K562 (cell line): ENCODE results near the gene MKLN1. TPM values are rescaled to one million over a fixed set of nuclear protein-coding genes. Genes with fewer than 3 reads are reported as not detected.

Experiments
- ATAC-seq: fragments of 200-7000 bp; cut with Tn5 transposase; 3 replicates; pipeline ENCODE4 v1.9.1; 2020; ENCODE audit warnings: moderate library complexity
- BruUV-seq: library from RNA; stranded (reverse); fragments of 400-500 nt; replicated peaks from 2 replicates; lab custom pipeline; 2021; lab: Mats Ljungman, UMichigan
- CTCF ChIA-PET: fragments of 300-600 bp; formaldehyde crosslinking; extraction: SDS; loops from one replicate; lab custom pipeline; 2021; ENCODE audit warnings: low intra/inter-chr PET ratio; lab: Yijun Ruan, JAX
- POLR2A ChIA-PET: fragments of 300-600, 350-650 bp; sonication (Branson Sonifier 250); formaldehyde crosslinking; extraction: SDS; loops from one replicate; lab custom pipeline; 2021; ENCODE audit warnings: antibody characterized with exemption, inconsistent platforms; lab: Yijun Ruan, JAX
- DNase-seq, 4 experiments: peaks; one replicate each; pipeline versions ENCODE4 v3.0.0 to v3.0.0-alpha.2; 2011 to 2018; ENCODE audit warnings: low spot score in 3 of 4, mixed read lengths in 3 of 4; ENCODE audit errors: extremely low read depth in 1 of 4
- FAIRE-seq: peaks from 2 replicates; lab custom pipeline; 2011; peaks lifted over from hg19 to GRCh38; lab: Jason Lieb, UNC
- H2AFZ ChIP-seq: 2 replicates; pipeline ENCODE4 v1.6.0; 2011; ENCODE audit warnings: low read depth, low read length, control low read depth, inconsistent platforms
- H3K27ac ChIP-seq: fragments of 200-600 bp; 3 replicates; pipeline ENCODE4 v1.8.0; 2011; ENCODE audit warnings: low read depth, mild to moderate bottlenecking, control low read depth, inconsistent platforms, low read length, moderate library complexity, mixed read lengths; ENCODE audit errors: extremely low read depth
- H3K27me3 ChIP-seq, 2 experiments: fragments of 300-600 bp in 1 of 2; 2 replicates in 1 of 2; 3 replicates in 1 of 2; pipeline versions ENCODE4 v1.6.0 to v1.8.0; 2011; ENCODE audit warnings: inconsistent platforms in 2 of 2, low read length in 2 of 2, mild to moderate bottlenecking in 1 of 2, mixed read lengths in 1 of 2, moderate library complexity in 1 of 2; ENCODE audit not compliant: control insufficient read depth in 2 of 2, insufficient read depth in 2 of 2
- H3K36me3 ChIP-seq: fragments of 300-600 bp; 3 replicates; pipeline ENCODE4 v1.8.0; 2011; ENCODE audit warnings: mild to moderate bottlenecking, low read length, inconsistent platforms; ENCODE audit not compliant: control insufficient read depth, insufficient read depth
- H3K4me1 ChIP-seq, 2 experiments: fragments of 200-600 bp in 1 of 2; replicated peaks in 1 of 2; 2 replicates in 1 of 2; 3 replicates in 1 of 2; pipeline versions ENCODE4 v1.5.1 to v1.8.0; 2011; ENCODE audit warnings: inconsistent platforms in 2 of 2, low read length in 2 of 2, mild to moderate bottlenecking in 1 of 2, mixed read lengths in 1 of 2, moderate library complexity in 1 of 2; ENCODE audit not compliant: control insufficient read depth in 2 of 2, insufficient read depth in 2 of 2
- H3K4me2 ChIP-seq: 2 replicates; pipeline ENCODE4 v1.6.1; 2011; ENCODE audit warnings: low read length, control low read depth, inconsistent platforms, mixed read lengths; ENCODE audit not compliant: insufficient read depth
- H3K4me3 ChIP-seq: fragments of 200-600 bp; sonication (generic), shearing (Covaris generic); 2 replicates; pipeline ENCODE4 v1.5.1; 2016; ENCODE audit warnings: control low read depth, inconsistent platforms
- H3K79me2 ChIP-seq: fragments of 200-600 bp; 3 replicates; pipeline ENCODE4 v1.8.0; 2011; ENCODE audit warnings: low read length, inconsistent platforms; ENCODE audit not compliant: control insufficient read depth, insufficient read depth
- H3K9ac ChIP-seq, 2 experiments: 2 replicates each; pipeline versions ENCODE4 v1.6.0 to v1.6.1; 2011; ENCODE audit warnings: low read depth in 2 of 2, low read length in 2 of 2, control low read depth in 1 of 2, inconsistent platforms in 1 of 2, mild to moderate bottlenecking in 1 of 2, mixed read lengths in 1 of 2; ENCODE audit not compliant: insufficient read depth in 1 of 2
- H3K9me1 ChIP-seq: one replicate; pipeline ENCODE4 v1.6.0; 2011; ENCODE audit warnings: inconsistent platforms, mild to moderate bottlenecking, low read length, moderate library complexity; ENCODE audit not compliant: control insufficient read depth, insufficient read depth
- H3K9me3 ChIP-seq: replicated peaks from 2 replicates; pipeline ENCODE4 v1.5.1; 2011; ENCODE audit warnings: low read depth, low read length, inconsistent platforms; ENCODE audit not compliant: control insufficient read depth, insufficient read depth
- H4K20me1 ChIP-seq: replicated peaks from 2 replicates; pipeline ENCODE4 v1.6.1; 2011; ENCODE audit warnings: low read length, inconsistent platforms, mixed read lengths; ENCODE audit not compliant: control insufficient read depth, insufficient read depth
- FOXM1 ChIP-seq, 2 experiments: fragments of 450-650 bp in 1 of 2; sonication (generic) in 1 of 2; formaldehyde crosslinking in 1 of 2; IDR thresholded peaks; 2 replicates each; pipeline versions ENCODE4 v1.6.1 to v1.9.0; 2017 to 2022; ENCODE audit warnings: low read depth in 2 of 2, mild to moderate bottlenecking in 2 of 2, missing genetic modification reagents in 1 of 2, moderate library complexity in 1 of 2
- NR2F6 ChIP-seq: fragments of 450-650 bp; formaldehyde crosslinking; IDR thresholded peaks from 2 replicates; pipeline ENCODE4 v1.4.0; 2020; ENCODE audit warnings: mild to moderate bottlenecking
- RUNX1 ChIP-seq: sonication (generic); IDR thresholded peaks from 2 replicates; pipeline ENCODE4 v1.6.1; 2016; ENCODE audit warnings: antibody characterized with exemption, low read depth
- SNIP1 ChIP-seq: fragments of 450-650 bp; IDR thresholded peaks from 2 replicates; pipeline ENCODE4 v1.7.1; 2017; ENCODE audit warnings: low read depth, mild to moderate bottlenecking
- SUPT5H ChIP-seq: fragments of 450-650 bp; IDR thresholded peaks from 2 replicates; pipeline ENCODE4 v1.6.1; 2016
- ZBTB2 ChIP-seq: fragments of 450-650 bp; IDR thresholded peaks from 2 replicates; pipeline ENCODE4 v1.6.1; 2016; ENCODE audit warnings: antibody characterized with exemption
- ZNF224 ChIP-seq: sonication (generic); formaldehyde crosslinking; IDR thresholded peaks from 2 replicates; pipeline ENCODE4 v1.8.0; 2022; ENCODE audit warnings: mild to moderate bottlenecking, missing genetic modification reagents
- WGBS: fragments of 100-300 bp; shearing (Covaris generic); methylation state at CpG from one replicate; pipeline ENCODE4 v1.1.6; 2016; ENCODE audit warnings: low coverage, mixed read lengths; ENCODE audit not compliant: insufficient coverage; ENCODE audit errors: missing lambda C conversion rate; 5-methylcytosine and 5-hydroxymethylcytosine counted together
- in situ Hi-C: fragments of 300-500 bp; cut with MboI; formaldehyde crosslinking; loops from 4 replicates; pipeline ENCODE4 v1.15.0; 2018; ENCODE audit warnings: inconsistent platforms, mixed read lengths
- intact Hi-C: fragments of 100-400 bp; cut with micrococcal nuclease; formaldehyde crosslinking; loops from 2 replicates; pipeline ENCODE4 v1.14.2; 2022
- polyA plus RNA-seq, 8 experiments: library from polyadenylated mRNA; depleted of rRNA in 4 of 8; stranded (reverse) in 5 of 8; unstranded in 3 of 8; fragments of >200 nt; fragmentation: Nextera tagmentation in 2 of 8; fragmentation: Illumina TruSeq in 1 of 8; extraction: Ambion mirVana in 2 of 8; extraction: Trizol in 1 of 8; gene quantifications; 2 replicates each; pipeline versions ENCODE4 v1.2.1 to v1.2.3, GENCODE V29; 2011 to 2014; ENCODE audit warnings: inconsistent platforms in 1 of 8, missing spikeins in 1 of 8
- total RNA-seq, 7 experiments: library from RNA; depleted of rRNA in 6 of 7; stranded (reverse); fragments of >200 nt in 6 of 7; fragmentation: Illumina TruSeq in 2 of 7; extraction: Trizol in 2 of 7; gene quantifications; 2 replicates each; pipeline versions ENCODE4 v1.2.1 to v1.2.3, GENCODE V29; 2011 to 2021; ENCODE audit warnings: low replicate concordance in 1 of 7

The MKLN1 gene
- total and polyA plus RNA-seq, 9 of the 15 experiments (the other 6 are each of a cell fraction or from before 2014, with no cell fraction given) = 18.6 to 80.4 (median 56.0) TPM

- BruUV-seq = no TSS peak
- H3K4me2 ChIP-seq = no peak overlapping the region
These were observed 174.4 kb downstream of the MKLN1 start for GRCh38 chr7:131501930-131502685.

More at GRCh38 chr7:131501930-131502685, 174.4 kb downstream of the MKLN1 start:
- no peak overlapping the region for H3K9ac ChIP-seq
- no peak for DNase-seq
- TF ChIP-seq ZNF224 (CRISPR knock-in tag) (0 out of 2 replicates have a peak, but pooled peaks have one; percentile 31), FOXM1 (IDR thresholded peaks at IDR 0.05; ENCODE audit: low read depth) (no peak), FOXM1 (CRISPR knock-in tag; IDR thresholded peaks at IDR 0.05; ENCODE audit: low read depth) (no peak), ZBTB2 (no peak), SNIP1 (no peak), RUNX1 (0 out of 2 replicates have a peak, but pooled peaks have one; percentile 22), NR2F6 (CRISPR knock-in tag) (no peak), SUPT5H (0 out of 2 replicates have a peak, but pooled peaks have one; percentile 14)
- TF ChIP-seq, all 486 proteins: peak for 3
- Histone ChIP-seq H3K4me3 (no peak overlapping the region), H3K9me3 (no peaks in the 10 kb centered on the region), H3K27ac (no peak overlapping the region), H3K9me1 (no peaks in the 10 kb centered on the region), H3K79me2 (no peaks in the 10 kb centered on the region), H3K27me3 (peaks cover 12 to 27% of the 10 kb centered on the region in 2 experiments; a peak in 3 of 5 replicates), H3K36me3 (peaks cover 10% of the 10 kb centered on the region; the same call in 2 of the 3 replicates), H4K20me1 (peaks cover 26% of the 10 kb centered on the region; the same call in 1 of the 2 replicates), H2AFZ (no peak overlapping the region), H3K4me1 (peaks cover 0 to 9% of the 10 kb centered on the region in 2 experiments; a peak in 1 of 5 replicates)
- CTCF ChIA-PET = no interaction called here
- FAIRE-seq (no peak), ATAC-seq (no peak)
- in situ Hi-C loops (loop anchor here (10.0 kb wide), 1 partner anchor 153 kb away; no protein-coding TSS in a partner anchor), intact Hi-C loops (no loop called here)
- POLR2A ChIA-PET = interaction anchor here (0.7 to 2.0 kb wide), 4 partner anchors 9 to 541 kb away, joined by 3 to 7 read pairs (median 5); no protein-coding TSS in a partner anchor
- 75% methylated on average over 14 of the region's 14 CpGs for WGBS
